ENCODE results near the gene LRP1B.
"Not testable (repeated sequence)": the region's sequence is repeated elsewhere in the genome, so short reads cannot be mapped to it uniquely, and the experiment has no call there.

Gene LRP1B

DNA sequence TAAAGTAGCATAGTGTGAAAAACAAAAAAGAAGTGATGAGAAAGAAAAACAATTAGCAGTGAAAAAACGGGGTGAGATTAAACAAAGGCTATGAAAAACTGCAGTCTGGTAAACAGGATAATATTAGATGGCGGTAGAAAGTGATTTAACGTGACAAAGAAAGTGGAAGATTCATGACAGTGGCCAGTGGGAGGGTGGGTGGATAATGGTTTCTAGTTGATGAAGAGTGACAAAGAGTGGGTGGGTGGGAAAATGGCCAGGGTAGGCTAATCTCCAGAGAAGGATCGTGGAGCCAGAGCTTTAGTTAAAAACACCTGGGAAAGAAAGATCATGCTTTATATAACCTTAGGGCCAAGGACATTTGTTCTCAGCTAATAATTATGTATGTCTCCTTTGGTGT is 1667.8 kb downstream of the LRP1B start:
- DNase-seq, result no peak

- no peak for DNase-seq
Measured at GRCh38 chr2:140457483-140457882, 1673.3 kb downstream of the LRP1B start.

DNA sequence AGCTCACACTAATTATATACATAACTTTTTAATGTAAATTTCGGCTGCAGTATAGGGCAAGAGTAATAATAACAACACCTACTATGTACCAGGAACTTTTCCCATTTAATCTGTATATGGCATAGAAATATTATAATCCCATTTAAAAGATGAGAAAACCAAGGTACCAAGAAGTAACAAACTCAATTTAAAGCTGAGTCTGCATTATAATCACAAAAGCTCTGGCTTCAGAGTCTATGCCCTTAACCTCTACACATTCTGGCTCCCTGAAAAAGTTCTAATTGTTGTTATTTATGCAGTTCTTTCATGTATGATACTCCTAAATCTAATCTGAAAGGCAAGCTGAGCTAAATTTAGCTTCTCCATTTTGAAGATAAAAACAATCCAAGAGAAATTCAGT is 1675.5 kb downstream of the LRP1B start:
- DNase-seq, result no peak

DNA sequence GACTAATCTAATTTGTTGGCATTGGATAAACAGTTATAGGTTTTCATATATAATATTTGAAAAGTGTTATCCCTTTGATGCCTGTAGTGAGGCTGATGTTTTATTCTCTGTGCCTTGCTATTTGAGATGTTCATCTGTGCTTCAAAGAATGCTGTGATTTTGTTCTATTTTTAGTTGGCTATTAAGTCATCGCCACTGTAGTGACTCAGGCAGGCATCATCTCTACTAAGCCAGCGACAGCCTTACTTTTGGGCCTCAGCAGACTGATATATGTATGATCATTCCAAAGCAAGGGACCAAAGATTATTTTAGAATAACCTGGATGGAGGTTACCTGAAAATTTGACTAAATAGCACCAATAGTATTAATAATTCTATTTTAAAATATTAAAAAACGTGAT is 1676.1 kb downstream of the LRP1B start:
- no peak for DNase-seq

- no peak for DNase-seq
Measured at GRCh38 chr2:140451324-140451723, 1679.5 kb downstream of the LRP1B start.

DNA sequence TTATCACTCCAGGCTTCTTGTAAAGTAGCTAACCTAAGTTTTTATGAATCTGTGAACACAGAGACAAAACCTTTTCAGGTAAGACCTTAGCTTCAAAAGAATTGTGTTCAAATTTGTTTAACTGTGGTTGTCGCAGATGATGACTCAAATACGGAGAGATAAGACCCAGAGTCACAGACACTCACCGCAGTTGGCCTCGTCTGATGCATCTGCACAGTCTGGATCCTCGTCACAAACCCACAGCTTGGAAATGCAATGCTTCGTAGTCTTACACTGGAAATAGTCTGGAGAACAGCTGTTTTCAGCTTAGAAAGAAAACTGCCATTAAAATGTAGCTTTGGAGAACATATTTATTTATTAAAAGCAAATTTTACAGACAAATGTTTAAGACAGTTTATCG is 1688.5 kb downstream of the LRP1B start:
- DNase-seq, result no peak

- no peak for DNase-seq
Measured at GRCh38 chr2:140440815-140441214, 1690.0 kb downstream of the LRP1B start.

- DNase-seq, result no peak
Measured at GRCh38 chr2:140436936-140437335, 1693.9 kb downstream of the LRP1B start.

GRCh38 chr2:140427033-140427432 is 1703.8 kb downstream of the LRP1B start:
- not testable (repeated sequence) for DNase-seq

DNA sequence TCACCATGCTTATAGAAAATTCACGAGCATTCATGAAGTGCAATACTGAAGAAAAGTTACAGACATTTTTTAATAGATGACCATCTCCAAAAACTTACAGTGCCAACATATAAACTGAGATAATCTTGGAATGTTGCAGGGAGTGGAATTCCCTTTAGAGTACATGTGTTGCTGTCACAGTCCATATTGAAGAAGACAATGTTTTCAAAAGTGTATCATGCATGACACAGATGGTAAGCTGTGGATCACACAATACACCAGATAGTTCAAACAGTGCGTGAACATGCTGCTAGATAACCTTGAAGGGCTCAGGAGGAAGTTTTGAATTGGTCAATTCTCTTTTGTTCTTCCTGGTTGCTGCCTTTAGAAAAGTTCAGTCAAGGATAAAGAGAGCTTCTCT is 1706.3 kb downstream of the LRP1B start:
- DNase-seq, result no peak

GRCh38 chr2:140422759-140423158 is 1708.1 kb downstream of the LRP1B start:
- DNase-seq, result no peak

DNA sequence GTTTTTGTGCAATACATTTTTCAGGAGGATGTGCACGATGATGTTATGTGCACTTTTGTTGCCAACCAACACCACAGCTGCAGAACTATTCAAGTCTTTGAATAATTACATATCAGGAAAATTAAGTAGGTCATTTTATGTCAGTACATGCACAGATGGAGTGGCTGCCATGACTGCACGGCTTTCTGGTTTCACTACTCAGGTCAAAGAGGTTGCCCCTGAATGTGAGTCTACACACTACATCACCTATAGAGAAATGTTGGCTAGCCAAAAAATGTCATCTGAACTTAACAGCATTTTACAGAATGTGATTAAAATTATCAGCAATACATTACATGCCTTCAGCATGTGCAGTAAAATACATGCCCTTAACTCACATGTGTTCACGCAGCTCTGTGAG is 1713.3 kb downstream of the LRP1B start:
- DNase-seq, result no peak

DNA sequence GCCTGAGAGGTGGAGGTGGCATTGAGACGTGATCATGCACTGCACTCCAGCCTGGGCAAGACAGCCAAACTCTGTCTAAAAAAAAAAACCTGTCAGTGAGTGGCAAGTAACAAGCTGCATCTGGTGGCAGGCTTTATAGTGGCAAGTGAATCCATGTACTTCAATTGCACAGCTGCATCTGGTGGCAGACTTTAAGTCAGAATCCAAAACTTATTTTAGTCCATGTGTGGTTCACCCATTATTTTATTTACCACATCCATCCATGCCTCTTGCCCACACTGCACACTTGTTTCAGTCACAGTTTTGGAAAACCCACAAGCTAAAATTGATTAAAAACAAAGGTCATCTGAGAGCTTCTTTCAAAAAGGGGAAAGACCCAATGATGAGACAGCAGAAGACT is 1714.2 kb downstream of the LRP1B start:
- no peak for DNase-seq

- not testable (repeated sequence) for DNase-seq
Measured at GRCh38 chr2:140415035-140415434, 1715.8 kb downstream of the LRP1B start.

DNA sequence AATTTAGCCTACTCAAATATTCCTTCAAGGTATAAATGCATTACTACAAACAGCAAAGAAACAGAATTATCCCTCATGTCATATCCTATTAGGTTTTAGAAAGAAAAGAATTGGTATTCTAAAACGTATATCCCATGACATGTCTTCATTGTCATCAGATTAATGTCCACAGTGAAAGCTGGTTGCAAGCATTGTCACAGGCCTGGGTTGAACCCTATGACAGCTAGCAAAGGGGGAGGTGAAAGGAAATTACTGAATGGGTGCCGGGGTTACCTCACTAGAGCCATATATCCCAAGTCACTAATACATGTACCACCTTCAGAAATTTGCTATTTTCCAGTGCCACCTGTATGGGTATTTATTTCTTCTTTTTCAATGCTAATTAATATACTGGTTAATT is 1720.1 kb downstream of the LRP1B start:
- no peak for DNase-seq

DNA sequence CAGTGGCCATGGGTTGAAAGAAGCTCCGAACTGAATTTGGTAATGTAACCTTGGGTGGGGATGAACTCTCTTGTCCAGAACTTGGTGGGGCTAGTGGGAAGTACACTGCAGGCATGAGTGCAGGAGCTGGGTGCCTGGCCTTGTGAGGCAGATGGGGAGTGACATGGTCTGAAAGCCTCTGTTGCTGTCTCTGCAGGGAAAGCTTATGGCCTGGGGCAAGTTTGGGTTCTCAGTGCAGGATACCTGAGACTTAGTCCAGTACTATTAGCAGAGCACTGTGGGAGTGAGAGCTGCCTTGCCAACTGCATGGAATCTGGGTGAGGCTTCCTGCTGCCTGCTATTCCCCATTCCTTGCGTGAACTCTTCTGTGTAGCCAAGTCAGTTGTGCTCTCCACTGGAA is 1729.8 kb downstream of the LRP1B start:
- no peak for DNase-seq

DNA sequence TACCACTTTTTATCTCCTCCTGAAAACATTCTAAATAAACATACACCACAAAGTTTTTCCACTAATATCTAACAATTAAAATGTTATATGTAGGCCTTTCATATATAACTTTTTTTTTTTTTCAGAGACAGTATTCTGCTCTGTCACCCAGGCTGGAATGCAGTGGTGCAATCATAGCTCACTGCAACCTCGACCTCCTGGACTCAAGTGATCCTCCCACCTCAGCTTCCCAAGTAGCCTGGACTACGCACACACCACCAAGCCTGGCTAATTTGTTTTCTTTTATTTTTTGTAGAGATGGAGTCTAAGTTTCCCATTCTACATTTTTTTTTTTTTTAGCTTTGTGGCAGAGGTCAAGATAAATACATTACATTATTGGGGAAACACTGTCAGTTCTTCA is 1738.0 kb downstream of the LRP1B start:
- DNase-seq, result no peak

GRCh38 chr2:140384946-140385345 is 1745.9 kb downstream of the LRP1B start:
- DNase-seq, result no peak

GRCh38 chr2:140383781-140384180 is 1747.0 kb downstream of the LRP1B start:
- DNase-seq, result no peak

DNA sequence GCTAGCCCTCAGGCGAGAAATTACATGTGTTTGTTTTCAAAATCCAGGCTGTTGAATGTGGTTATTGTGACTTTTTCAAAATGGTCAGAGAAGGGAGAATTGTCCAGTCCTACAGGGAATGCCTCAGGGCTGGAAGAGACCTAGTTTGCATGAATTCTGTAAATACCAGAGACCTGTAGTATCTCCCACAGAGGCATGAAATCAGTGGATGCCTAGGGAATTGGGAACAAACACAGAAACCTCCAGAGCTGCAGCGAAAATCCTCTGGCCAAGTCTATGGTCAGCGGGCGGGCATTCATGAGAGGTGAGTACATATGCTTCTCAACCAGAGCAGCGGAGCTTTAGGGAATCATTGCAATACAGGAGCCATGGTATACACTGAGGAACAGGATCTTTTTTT is 1754.1 kb downstream of the LRP1B start:
- no peak for DNase-seq

DNA sequence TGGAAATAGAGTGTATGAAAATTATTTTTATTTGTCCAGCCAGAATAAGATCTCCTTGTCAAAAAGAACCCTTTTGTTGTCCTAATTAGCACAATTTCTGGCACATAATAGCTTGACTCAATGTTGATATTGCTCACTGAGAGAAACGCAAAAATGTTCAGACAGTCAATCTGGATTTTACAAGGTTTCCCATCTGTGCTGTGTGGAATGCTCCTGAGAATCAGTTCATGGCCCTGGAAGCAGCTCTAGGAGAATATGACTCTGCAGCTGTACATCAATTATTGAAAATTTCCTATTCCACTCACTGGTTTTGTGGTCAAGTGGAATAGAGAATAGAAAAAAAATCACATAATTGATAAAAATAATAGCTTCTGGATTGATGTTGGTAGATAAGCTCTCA is 1767.7 kb downstream of the LRP1B start:
- no peak for DNase-seq

GRCh38 chr2:140362361-140362760 is 1768.5 kb downstream of the LRP1B start:
- no peak for DNase-seq

DNA sequence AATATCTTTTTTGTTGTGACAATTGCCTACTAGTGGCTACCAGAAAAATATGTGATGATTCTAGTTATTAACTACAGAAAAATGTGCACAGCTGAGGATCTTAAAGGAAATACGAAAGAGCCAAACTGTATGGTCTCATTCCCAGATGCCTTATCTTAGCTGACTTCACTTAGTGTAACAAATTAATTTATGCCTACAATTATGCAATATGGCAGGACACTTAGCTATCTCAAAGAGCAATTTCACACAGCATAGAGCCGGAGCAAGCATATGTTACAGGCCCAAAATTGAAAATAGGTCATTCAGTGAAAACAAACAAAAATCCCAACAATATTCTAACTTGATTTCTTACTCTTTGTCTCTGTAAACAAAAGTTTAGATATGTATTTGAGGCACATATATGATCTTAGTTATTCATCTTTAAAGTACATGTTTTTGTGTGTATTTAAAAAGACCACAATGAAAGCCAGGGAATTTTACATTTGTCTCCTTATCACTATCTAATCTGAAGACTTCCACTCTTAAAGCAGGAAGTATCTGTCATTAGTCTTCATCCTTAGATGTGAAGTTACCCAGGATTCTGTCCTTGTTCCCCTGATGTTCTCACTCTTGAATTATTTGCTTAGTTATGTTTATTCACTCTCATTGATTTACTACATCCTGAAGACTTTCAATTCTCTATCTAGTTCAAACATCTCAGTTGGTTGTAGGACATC is 1771.6 kb downstream of the LRP1B start:
- no peak for DNase-seq

GRCh38 chr2:140356697-140357096 is 1774.1 kb downstream of the LRP1B start:
- no peak for DNase-seq

GRCh38 chr2:140355511-140356090 is 1775.2 kb downstream of the LRP1B start:
- no peak for DNase-seq
